ENCODE data around the gene FEZ2. TPM values are rescaled to one million over a fixed set of nuclear protein-coding genes. Genes with fewer than 3 reads are reported as not detected.

FEZ2 gene
- total and polyA plus RNA-seq, 2 experiments from 2014 or later = 28.0 to 32.9 TPM

DNA sequence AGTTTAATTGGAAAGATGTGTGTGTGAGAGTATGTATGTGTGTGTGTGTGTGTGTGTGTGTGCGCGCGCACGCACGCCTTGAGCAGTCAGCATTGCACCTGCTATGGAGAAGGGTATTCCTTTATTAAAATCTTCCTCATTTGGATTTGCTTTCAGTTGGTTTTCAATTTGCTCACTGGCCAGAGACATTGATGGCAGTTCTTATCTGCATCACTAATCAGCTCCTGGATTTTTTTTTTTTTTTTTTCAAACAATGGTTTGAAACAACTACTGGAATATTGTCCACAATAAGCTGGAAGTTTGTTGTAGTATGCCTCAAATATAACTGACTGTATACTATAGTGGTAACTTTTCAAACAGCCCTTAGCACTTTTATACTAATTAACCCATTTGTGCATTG is 48.0 kb downstream of the FEZ2 start:
- no peak for ATAC-seq
- Mint-ChIP-seq H3K27ac (no peak overlapping the region), H3K36me3 (ENCODE audit: low read depth) (peaks cover 43% of the 10 kb centered on the region)

More for the DNA sequence above, 48.0 kb downstream of the FEZ2 start:
- H3K36me3 ChIP-seq (ENCODE audit: insufficient read depth) = peaks cover 9% of the 10 kb centered on the region
- H3K4me1 ChIP-seq (ENCODE audit: insufficient read depth) = no peaks in the 10 kb centered on the region
- H4K20me1 ChIP-seq (replicated peaks; ENCODE audit: insufficient read depth) = no peaks in the 10 kb centered on the region
- no peaks in the 10 kb centered on the region for H3K27me3 ChIP-seq (ENCODE audit: insufficient read depth)
- H3K9me2 ChIP-seq (ENCODE audit: insufficient read depth) = no peaks in the 10 kb centered on the region
- H3F3A ChIP-seq (replicated peaks; ENCODE audit: low read depth) = 0 out of 2 replicates have a peak, but pooled peaks cover 4% of the 10 kb centered on the region
- no peak overlapping the region for H2AFZ ChIP-seq
- H3K27ac ChIP-seq (ENCODE audit: low read depth) = no peak overlapping the region
- no peak for TF ChIP-seq JUNB (IDR thresholded peaks at IDR 0.05; ENCODE audit: unreplicated experiment)
- TF ChIP-seq REST (IDR thresholded peaks at IDR 0.05; ENCODE audit: unreplicated experiment) = no peak
- TF ChIP-seq EZH2 (IDR thresholded peaks at IDR 0.05; ENCODE audit: low read depth, unreplicated experiment) = no peak
- TF ChIP-seq NANOG (IDR thresholded peaks at IDR 0.05; ENCODE audit: borderline replicate concordance) = no peak
- no peak for TF ChIP-seq POLR2AphosphoS5 (IDR thresholded peaks at IDR 0.05; ENCODE audit: low read depth)
- TF ChIP-seq, protein P1, sequence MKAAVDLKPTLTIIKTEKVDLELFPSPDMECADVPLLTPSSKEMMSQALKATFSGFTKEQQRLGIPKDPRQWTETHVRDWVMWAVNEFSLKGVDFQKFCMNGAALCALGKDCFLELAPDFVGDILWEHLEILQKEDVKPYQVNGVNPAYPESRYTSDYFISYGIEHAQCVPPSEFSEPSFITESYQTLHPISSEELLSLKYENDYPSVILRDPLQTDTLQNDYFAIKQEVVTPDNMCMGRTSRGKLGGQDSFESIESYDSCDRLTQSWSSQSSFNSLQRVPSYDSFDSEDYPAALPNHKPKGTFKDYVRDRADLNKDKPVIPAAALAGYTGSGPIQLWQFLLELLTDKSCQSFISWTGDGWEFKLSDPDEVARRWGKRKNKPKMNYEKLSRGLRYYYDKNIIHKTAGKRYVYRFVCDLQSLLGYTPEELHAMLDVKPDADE (IDR thresholded peaks at IDR 0.05) = no peak
- no peak for TF ChIP-seq STAT1 (IDR thresholded peaks at IDR 0.05; ENCODE audit: unreplicated experiment)
- no peak for TF ChIP-seq CTCF (conservative IDR thresholded peaks at IDR 0.05; ENCODE audit: low read depth in 2 of 2)
- TF ChIP-seq, protein P2, sequence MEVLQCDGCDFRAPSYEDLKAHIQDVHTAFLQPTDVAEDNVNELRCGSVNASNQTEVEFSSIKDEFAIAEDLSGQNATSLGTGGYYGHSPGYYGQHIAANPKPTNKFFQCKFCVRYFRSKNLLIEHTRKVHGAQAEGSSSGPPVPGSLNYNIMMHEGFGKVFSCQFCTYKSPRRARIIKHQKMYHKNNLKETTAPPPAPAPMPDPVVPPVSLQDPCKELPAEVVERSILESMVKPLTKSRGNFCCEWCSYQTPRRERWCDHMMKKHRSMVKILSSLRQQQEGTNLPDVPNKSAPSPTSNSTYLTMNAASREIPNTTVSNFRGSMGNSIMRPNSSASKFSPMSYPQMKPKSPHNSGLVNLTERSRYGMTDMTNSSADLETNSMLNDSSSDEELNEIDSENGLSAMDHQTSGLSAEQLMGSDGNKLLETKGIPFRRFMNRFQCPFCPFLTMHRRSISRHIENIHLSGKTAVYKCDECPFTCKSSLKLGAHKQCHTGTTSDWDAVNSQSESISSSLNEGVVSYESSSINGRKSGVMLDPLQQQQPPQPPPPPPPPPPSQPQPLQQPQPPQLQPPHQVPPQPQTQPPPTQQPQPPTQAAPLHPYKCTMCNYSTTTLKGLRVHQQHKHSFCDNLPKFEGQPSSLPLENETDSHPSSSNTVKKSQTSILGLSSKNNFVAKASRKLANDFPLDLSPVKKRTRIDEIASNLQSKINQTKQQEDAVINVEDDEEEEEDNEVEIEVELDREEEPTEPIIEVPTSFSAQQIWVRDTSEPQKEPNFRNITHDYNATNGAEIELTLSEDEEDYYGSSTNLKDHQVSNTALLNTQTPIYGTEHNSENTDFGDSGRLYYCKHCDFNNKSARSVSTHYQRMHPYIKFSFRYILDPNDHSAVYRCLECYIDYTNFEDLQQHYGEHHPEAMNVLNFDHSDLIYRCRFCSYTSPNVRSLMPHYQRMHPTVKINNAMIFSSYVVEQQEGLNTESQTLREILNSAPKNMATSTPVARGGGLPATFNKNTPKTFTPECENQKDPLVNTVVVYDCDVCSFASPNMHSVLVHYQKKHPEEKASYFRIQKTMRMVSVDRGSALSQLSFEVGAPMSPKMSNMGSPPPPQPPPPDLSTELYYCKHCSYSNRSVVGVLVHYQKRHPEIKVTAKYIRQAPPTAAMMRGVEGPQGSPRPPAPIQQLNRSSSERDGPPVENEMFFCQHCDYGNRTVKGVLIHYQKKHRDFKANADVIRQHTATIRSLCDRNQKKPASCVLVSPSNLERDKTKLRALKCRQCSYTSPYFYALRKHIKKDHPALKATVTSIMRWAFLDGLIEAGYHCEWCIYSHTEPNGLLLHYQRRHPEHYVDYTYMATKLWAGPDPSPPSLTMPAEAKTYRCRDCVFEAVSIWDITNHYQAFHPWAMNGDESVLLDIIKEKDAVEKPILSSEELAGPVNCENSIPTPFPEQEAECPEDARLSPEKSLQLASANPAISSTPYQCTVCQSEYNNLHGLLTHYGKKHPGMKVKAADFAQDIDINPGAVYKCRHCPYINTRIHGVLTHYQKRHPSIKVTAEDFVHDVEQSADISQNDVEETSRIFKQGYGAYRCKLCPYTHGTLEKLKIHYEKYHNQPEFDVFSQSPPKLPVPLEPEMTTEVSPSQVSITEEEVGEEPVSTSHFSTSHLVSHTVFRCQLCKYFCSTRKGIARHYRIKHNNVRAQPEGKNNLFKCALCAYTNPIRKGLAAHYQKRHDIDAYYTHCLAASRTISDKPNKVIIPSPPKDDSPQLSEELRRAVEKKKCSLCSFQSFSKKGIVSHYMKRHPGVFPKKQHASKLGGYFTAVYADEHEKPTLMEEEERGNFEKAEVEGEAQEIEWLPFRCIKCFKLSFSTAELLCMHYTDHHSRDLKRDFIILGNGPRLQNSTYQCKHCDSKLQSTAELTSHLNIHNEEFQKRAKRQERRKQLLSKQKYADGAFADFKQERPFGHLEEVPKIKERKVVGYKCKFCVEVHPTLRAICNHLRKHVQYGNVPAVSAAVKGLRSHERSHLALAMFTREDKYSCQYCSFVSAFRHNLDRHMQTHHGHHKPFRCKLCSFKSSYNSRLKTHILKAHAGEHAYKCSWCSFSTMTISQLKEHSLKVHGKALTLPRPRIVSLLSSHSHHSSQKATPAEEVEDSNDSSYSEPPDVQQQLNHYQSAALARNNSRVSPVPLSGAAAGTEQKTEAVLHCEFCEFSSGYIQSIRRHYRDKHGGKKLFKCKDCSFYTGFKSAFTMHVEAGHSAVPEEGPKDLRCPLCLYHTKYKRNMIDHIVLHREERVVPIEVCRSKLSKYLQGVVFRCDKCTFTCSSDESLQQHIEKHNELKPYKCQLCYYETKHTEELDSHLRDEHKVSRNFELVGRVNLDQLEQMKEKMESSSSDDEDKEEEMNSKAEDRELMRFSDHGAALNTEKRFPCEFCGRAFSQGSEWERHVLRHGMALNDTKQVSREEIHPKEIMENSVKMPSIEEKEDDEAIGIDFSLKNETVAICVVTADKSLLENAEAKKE (CRISPR knock-in tag; IDR thresholded peaks at IDR 0.05) = no peak
- TF ChIP-seq ZNF331 (CRISPR knock-in tag; IDR thresholded peaks at IDR 0.05; ENCODE audit: low read depth) = no peak
- TF ChIP-seq ZNF114 (CRISPR knock-in tag; IDR thresholded peaks at IDR 0.05) = no peak
- no peak for TF ChIP-seq CREB1 (CRISPR knock-in tag; IDR thresholded peaks at IDR 0.05; ENCODE audit: low read depth)
- TF ChIP-seq EZH2phosphoT487 (IDR thresholded peaks at IDR 0.05; ENCODE audit: unreplicated experiment) = no peak
- no peak overlapping the region for H3K4me3 ChIP-seq
- Mint-ChIP-seq H3K9me3 (no peaks in the 10 kb centered on the region), H3K4me1 (no peaks in the 10 kb centered on the region), H3K27me3 (ENCODE audit: insufficient read depth, low read depth, poor library complexity) (peaks cover 2% of the 10 kb centered on the region), H3K4me3 (no peak overlapping the region)
- no peak overlapping the region for H3K4me2 ChIP-seq
- no peak for DNase-seq (ENCODE audit: low spot score)
- no peaks in the 10 kb centered on the region for H3K79me2 ChIP-seq (replicated peaks; ENCODE audit: insufficient read depth)

All from GM23338 (cell line).